Measurements from ENCODE around the gene OSCP1.

DNA sequence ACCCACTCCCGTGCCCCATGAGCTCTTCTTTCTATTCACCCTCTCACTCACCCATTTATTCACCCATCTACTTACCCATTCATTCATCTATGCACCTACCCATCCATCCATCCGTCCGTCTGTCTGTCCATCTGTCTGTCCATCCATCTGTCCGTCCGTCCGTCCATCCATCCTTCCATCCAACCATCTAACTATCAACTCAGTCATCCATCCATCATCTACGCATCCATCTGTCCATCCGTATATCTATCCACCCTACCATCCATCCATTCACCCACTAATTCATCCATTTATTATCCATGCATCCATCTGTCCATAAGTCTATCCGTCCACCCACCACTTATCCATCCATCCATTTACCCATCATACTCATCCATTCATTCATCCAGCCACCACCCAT, 43.3 kb upstream of the OSCP1 start:
- TF ChIP-seq CTCF (IDR thresholded peaks at IDR 0.05) = no peak
- TF ChIP-seq POLR2AphosphoS5 (IDR thresholded peaks at IDR 0.05) = no peak
- no peak for TF ChIP-seq EP300 (IDR thresholded peaks at IDR 0.05)
- TF ChIP-seq POLR2A (IDR thresholded peaks at IDR 0.05; ENCODE audit: low read depth) = no peak

Measured in esophagus muscularis mucosa (tissue), 4 donors.